ENCODE data around the gene ACSF3. TPM values are rescaled to one million over a fixed set of nuclear protein-coding genes. Genes with fewer than 3 reads are reported as not detected.
"Not testable (repeated sequence)": the region's sequence is repeated elsewhere in the genome, so short reads cannot be mapped to it uniquely, and the experiment has no call there.

Gene ACSF3
- polyA plus RNA-seq, 3 donors = 15.3 to 24.3 (median 18.0) TPM

GRCh38 chr16:89187032-89187769 is 93.5 kb downstream of the ACSF3 start:
- WGBS, 3 donors = 59 to 66% (median 63%) methylated on average over 18 to 19 of the region's 19 CpGs
- no peak overlapping the region for H3K27ac ChIP-seq (ENCODE audit: low read depth, low read length)

GRCh38 chr16:89187770-89188392 is 94.2 kb downstream of the ACSF3 start:
- 67 to 71% (median 68%) methylated on average over 19 of the region's 19 CpGs for WGBS, 3 donors
- no peak overlapping the region for H3K27ac ChIP-seq (ENCODE audit: low read depth, low read length)

- H3K27ac ChIP-seq (ENCODE audit: low read depth, low read length) = not testable (repeated sequence)
- 93 to 95% (median 95%) methylated on average over 25 of the region's 25 CpGs for WGBS, 3 donors
Observed at GRCh38 chr16:89188471-89189357, 95.1 kb downstream of the ACSF3 start.

- no peak overlapping the region for H3K27ac ChIP-seq (ENCODE audit: low read depth, low read length)
- 55 to 64% (median 59%) methylated on average over 14 of the region's 14 CpGs for WGBS, 3 donors
Observed at GRCh38 chr16:89189358-89190025, 95.8 kb downstream of the ACSF3 start.

- WGBS, 3 donors = 59 to 72% (median 61%) methylated on average over 28 of the region's 28 CpGs
- H3K27ac ChIP-seq (ENCODE audit: low read depth, low read length) = no peak overlapping the region
Observed at GRCh38 chr16:89190150-89190958, 96.7 kb downstream of the ACSF3 start.

- WGBS, 3 donors = 47 to 59% (median 58%) methylated on average over 31 to 44 of the region's 44 CpGs
- no peak overlapping the region for H3K27ac ChIP-seq (ENCODE audit: low read depth, low read length)
Observed at GRCh38 chr16:89191033-89191900, 97.6 kb downstream of the ACSF3 start.

- no peak overlapping the region for H3K27ac ChIP-seq (ENCODE audit: low read depth, low read length)
- 1 to 9% (median 1%) methylated on average over 13 to 19 of the region's 19 CpGs for WGBS, 3 donors
Observed at GRCh38 chr16:89191901-89192185, 98.2 kb downstream of the ACSF3 start.

GRCh38 chr16:89192186-89192955 is 98.7 kb downstream of the ACSF3 start:
- 3 to 4% (median 3%) methylated on average over 31 to 62 of the region's 63 CpGs for whole genome bisulfite sequencing, 3 donors
- not testable (repeated sequence) for H3K27ac ChIP-seq (ENCODE audit: low read depth, low read length)

GRCh38 chr16:89192956-89193575 is 99.4 kb downstream of the ACSF3 start:
- WGBS, 3 donors = 8 to 13% (median 9%) methylated on average over 29 to 39 of the region's 39 CpGs
- H3K27ac ChIP-seq (ENCODE audit: low read depth, low read length) = no peak overlapping the region

- 66 to 73% (median 71%) methylated on average over 38 of the region's 38 CpGs for WGBS, 3 donors
- H3K27ac ChIP-seq (ENCODE audit: low read depth, low read length) = no peak overlapping the region
Observed at GRCh38 chr16:89193576-89194293, 100.1 kb downstream of the ACSF3 start.

- 74 to 87% (median 80%) methylated on average over 39 to 45 of the region's 45 CpGs for WGBS, 3 donors
- H3K27ac ChIP-seq (ENCODE audit: low read depth, low read length) = no peak overlapping the region
Observed at GRCh38 chr16:89194340-89195311, 101.0 kb downstream of the ACSF3 start.

- WGBS, 3 donors = 86 to 92% (median 86%) methylated on average over 19 to 21 of the region's 21 CpGs
- no peak overlapping the region for H3K27ac ChIP-seq (ENCODE audit: low read depth, low read length)
Observed at GRCh38 chr16:89195521-89196171, 102.0 kb downstream of the ACSF3 start.

- H3K27ac ChIP-seq (ENCODE audit: low read depth, low read length) = no peak overlapping the region
- WGBS, 3 donors = 85 to 94% (median 87%) methylated on average over 13 of the region's 13 CpGs
Observed at GRCh38 chr16:89197033-89197632, 103.5 kb downstream of the ACSF3 start.
